Mammary epithelial cell (primary cell): ENCODE results near the gene ANXA2R.

Source experiments
- CTCF ChIP-seq, 2 donors: IDR thresholded peaks in 1 of 2; conservative IDR thresholded peaks in 1 of 2; 2 replicates each; pipeline ENCODE4 v1.5.1; 2011 to 2012; ENCODE audit warnings: inconsistent platforms in 2 of 2, low read length in 2 of 2, mild to moderate bottlenecking in 2 of 2, control low read depth in 1 of 2, low read depth in 1 of 2; ENCODE audit not compliant: insufficient read depth in 1 of 2; ENCODE audit errors: extremely low read depth in 1 of 2
- EZH2 ChIP-seq: IDR thresholded peaks from 2 replicates; pipeline ENCODE4 v1.6.1; 2012; ENCODE audit warnings: low read length, inconsistent platforms, borderline replicate concordance

DNA sequence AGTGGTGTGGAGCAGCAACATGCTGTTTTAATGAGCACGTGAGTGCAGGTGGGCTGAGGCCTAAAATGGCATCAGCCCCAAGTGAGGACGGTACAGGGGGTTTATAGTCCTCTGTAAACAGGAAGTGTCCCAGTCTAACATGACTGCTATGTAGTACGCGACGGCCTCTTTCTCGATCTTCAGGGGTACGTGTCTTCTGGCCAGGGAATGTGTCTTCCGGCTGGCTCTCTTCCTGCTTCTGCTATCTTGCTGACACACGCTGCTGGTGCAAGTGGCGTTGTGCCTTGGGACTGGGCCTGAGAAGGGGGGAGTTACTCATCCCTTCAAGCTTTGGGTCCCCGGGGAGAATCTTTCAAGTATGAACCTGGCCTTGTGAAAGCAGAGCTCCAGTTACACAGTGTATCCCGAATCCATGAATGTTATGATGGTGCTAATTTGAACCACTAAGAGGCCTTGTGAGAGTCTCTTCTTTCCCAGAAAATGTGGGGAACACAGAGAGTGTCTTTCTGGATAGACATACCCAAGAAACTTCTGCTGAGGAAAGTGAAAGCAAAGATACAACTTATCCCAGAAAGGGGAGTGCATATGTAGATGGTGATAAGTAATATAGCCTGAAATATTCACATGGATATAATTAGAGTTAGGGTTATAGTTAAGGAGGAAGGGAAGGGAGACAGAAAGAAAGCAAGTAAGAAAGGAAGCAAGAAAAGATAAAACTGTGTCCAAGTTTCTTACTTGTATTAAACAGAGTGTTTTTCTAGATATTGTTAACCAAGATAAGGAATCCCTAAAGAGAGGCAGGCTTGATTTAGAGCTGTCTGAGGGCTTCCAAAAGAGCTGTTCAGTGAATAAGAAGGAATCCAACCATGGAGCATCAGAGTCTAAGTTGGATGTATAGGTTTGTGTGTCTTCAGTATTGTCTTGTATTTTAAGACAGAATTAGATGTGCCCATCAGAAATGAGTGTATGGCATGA, 35.5 kb upstream of the ANXA2R start:
- TF ChIP-seq CTCF (conservative IDR thresholded peaks at IDR 0.05 in 1 of 2, IDR thresholded peaks at IDR 0.05 in 1 of 2; ENCODE audit: extremely low read depth in 1 of 2, insufficient read depth in 1 of 2, low read depth in 1 of 2, low read length in 2 of 2) (no peak), EZH2 (no peak)
